ENCODE data around the gene FUT7.
A peak's percentile ranks its signal among the peaks of the same experiment; 100 is the strongest.

The FUT7 gene

GRCh38 chr9:137058521-137059234 lies 26.8 kb upstream of the FUT7 start:
- Histone ChIP-seq H3K27ac (ENCODE audit: extremely low read depth, low read depth, low read length) (no peak overlapping the region), H3K36me3 (ENCODE audit: control insufficient read depth in 2 of 2, insufficient read depth in 1 of 2, low read length in 2 of 2) (no peaks in the 10 kb centered on the region), H3K9me3 (ENCODE audit: control insufficient read depth, insufficient read depth, low read depth, low read length) (no peaks in the 10 kb centered on the region), H3K4me3 (ENCODE audit: low read depth, low read length) (no peak overlapping the region), H3K4me1 (ENCODE audit: control insufficient read depth, insufficient read depth, low read length) (no peaks in the 10 kb centered on the region)
- CTCF ChIA-PET = interaction anchor here (0.6 to 10.1 kb wide), 10 partner anchors 9 to 371 kb away, joined by 3 to 166 read pairs (median 4); partner anchors contain the start of genes NPDC1 and SAPCD2
- POLR2A ChIA-PET = interaction anchor here (0.9 to 1.8 kb wide), 4 partner anchors 9 to 182 kb away, joined by 3 to 5 read pairs (median 4); partner anchors contain the start of gene TUBB4B
- TF ChIP-seq GLIS2 (tag by site-specific recombination; IDR thresholded peaks at IDR 0.05) (no peak), KLF10 (tag by site-specific recombination; IDR thresholded peaks at IDR 0.05) (no peak), ZNF121 (tag by site-specific recombination; IDR thresholded peaks at IDR 0.05) (peak; percentile 95), SCRT2 (tag by site-specific recombination; IDR thresholded peaks at IDR 0.05) (peak; percentile 83), ZIC2 (tag by site-specific recombination; IDR thresholded peaks at IDR 0.05) (peak; percentile 90), ZSCAN5A (tag by site-specific recombination; IDR thresholded peaks at IDR 0.05) (0 out of 2 replicates have a peak, but pooled peaks have one; percentile 23), ZNF423 (tag by site-specific recombination; IDR thresholded peaks at IDR 0.05) (0 out of 2 replicates have a peak, but pooled peaks have one; percentile 37), SCRT1 (tag by site-specific recombination; IDR thresholded peaks at IDR 0.05; ENCODE audit: borderline replicate concordance) (peak; percentile 78; the same call in 1 of the 2 replicates)

GRCh38 chr9:137057545-137057944 lies 25.7 kb upstream of the FUT7 start:
- CTCF ChIA-PET = interaction anchor here (0.6 to 10.1 kb wide), 4 partner anchors 9 to 156 kb away, joined by 3 to 166 read pairs (median 36); partner anchors contain the start of genes NPDC1 and SAPCD2
- POLR2A ChIA-PET = interaction anchor here (1.8 kb wide), 1 partner anchor 11 kb away, joined by 5 read pairs; no protein-coding TSS in a partner anchor
- Histone ChIP-seq H3K9me3 (ENCODE audit: control insufficient read depth, insufficient read depth, low read depth, low read length) (no peaks in the 10 kb centered on the region), H3K27ac (ENCODE audit: extremely low read depth, low read depth, low read length) (no peak overlapping the region), H3K4me1 (ENCODE audit: control insufficient read depth, insufficient read depth, low read length) (no peaks in the 10 kb centered on the region), H3K36me3 (ENCODE audit: control insufficient read depth in 2 of 2, insufficient read depth in 1 of 2, low read length in 2 of 2) (no peaks in the 10 kb centered on the region), H3K4me3 (ENCODE audit: low read depth, low read length) (no peak overlapping the region)
- TF ChIP-seq ZNF18 (tag by site-specific recombination; IDR thresholded peaks at IDR 0.05) = peak; percentile 56; the same call in 1 of the 2 replicates
- no peak for TF ChIP-seq ZSCAN5A (tag by site-specific recombination; IDR thresholded peaks at IDR 0.05)
- peak; percentile 30; the same call in 1 of the 2 replicates for TF ChIP-seq GLIS1 (tag by site-specific recombination; IDR thresholded peaks at IDR 0.05)
- TF ChIP-seq ZNF2 (tag by site-specific recombination; IDR thresholded peaks at IDR 0.05) = peak; percentile 78

- ChIA-PET POLR2A (interaction anchor here (0.9 to 1.8 kb wide), 3 partner anchors 10 to 144 kb away, joined by 3 to 6 read pairs (median 5); partner anchors contain the start of genes MAN1B1 and TPRN), CTCF (interaction anchor here (0.6 to 10.1 kb wide), 5 partner anchors 9 to 299 kb away, joined by 3 to 166 read pairs (median 12); partner anchors contain the start of genes NPDC1 and SAPCD2)
- H3K9me3 ChIP-seq (ENCODE audit: control insufficient read depth, insufficient read depth, low read depth, low read length) = no peaks in the 10 kb centered on the region
- H3K4me1 ChIP-seq (ENCODE audit: control insufficient read depth, insufficient read depth, low read length) = no peaks in the 10 kb centered on the region
- no peak overlapping the region for H3K4me3 ChIP-seq (ENCODE audit: low read depth, low read length)
- no peaks in the 10 kb centered on the region for H3K36me3 ChIP-seq (ENCODE audit: control insufficient read depth in 2 of 2, insufficient read depth in 1 of 2, low read length in 2 of 2)
- H3K27ac ChIP-seq (ENCODE audit: extremely low read depth, low read depth, low read length) = no peak overlapping the region
- TF ChIP-seq ZNF600 (tag by site-specific recombination; IDR thresholded peaks at IDR 0.05) = peak; percentile 79
- no peak for TF ChIP-seq TCF7L2 (IDR thresholded peaks at IDR 0.05; ENCODE audit: borderline replicate concordance, low read depth, low read length)
- TF ChIP-seq ZNF555 (tag by site-specific recombination; conservative IDR thresholded peaks at IDR 0.05) = no peak
- TF ChIP-seq ZNF629 (tag by site-specific recombination; IDR thresholded peaks at IDR 0.05) = no peak
- TF ChIP-seq HIC1 (tag by site-specific recombination; IDR thresholded peaks at IDR 0.05) = no peak
- 0 out of 2 replicates have a peak, but pooled peaks have one; percentile 1 for TF ChIP-seq PRDM10 (tag by site-specific recombination; IDR thresholded peaks at IDR 0.05)
Measured at GRCh38 chr9:137056739-137057415, 25.0 kb upstream of the FUT7 start.

Measured in HEK293 (cell line).